Retinal pigment epithelial cell (primary cell): ENCODE results near the gene DENND5A.
"Not testable (repeated sequence)": the region's sequence is repeated elsewhere in the genome, so short reads cannot be mapped to it uniquely, and the experiment has no call there.

ENCODE experiments used
- DNase-seq: peaks from one replicate; pipeline ENCODE4 v3.0.0-alpha.2; 2010; ENCODE audit warnings: low read depth
- H3K4me3 ChIP-seq: 2 replicates; pipeline ENCODE4 v1.5.1; 2011; ENCODE audit warnings: mild to moderate bottlenecking, low read length, control low read depth, moderate library complexity
- TF ChIP-seq, protein P1 (sequence below): conservative IDR thresholded peaks from 2 replicates; pipeline ENCODE4 v1.5.1; 2011; ENCODE audit warnings: low read depth, low read length, control low read depth, inconsistent platforms

DENND5A gene

DNA sequence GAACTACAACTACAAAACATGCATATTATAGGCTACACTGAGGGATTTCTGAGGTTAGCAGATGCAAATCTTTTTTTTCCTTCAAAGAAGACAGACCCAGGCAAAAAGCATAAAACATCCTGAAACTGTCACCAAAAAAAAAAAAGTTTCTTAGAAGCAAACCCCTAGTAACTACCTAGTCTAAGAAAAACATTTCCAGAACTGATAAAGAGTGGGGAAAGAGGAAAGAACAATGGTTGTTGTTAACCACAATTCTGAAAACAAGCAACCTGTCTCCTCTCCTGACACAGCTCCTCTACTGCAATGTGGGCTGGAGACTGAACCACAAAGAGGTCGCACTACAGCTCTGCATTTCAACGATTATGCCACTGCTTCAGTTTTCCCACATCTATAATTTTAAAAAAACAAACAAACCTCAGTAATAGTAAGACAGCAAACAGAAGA lies 15.0 kb downstream of the DENND5A start:
- no peak for DNase-seq
- TF ChIP-seq, protein P1, sequence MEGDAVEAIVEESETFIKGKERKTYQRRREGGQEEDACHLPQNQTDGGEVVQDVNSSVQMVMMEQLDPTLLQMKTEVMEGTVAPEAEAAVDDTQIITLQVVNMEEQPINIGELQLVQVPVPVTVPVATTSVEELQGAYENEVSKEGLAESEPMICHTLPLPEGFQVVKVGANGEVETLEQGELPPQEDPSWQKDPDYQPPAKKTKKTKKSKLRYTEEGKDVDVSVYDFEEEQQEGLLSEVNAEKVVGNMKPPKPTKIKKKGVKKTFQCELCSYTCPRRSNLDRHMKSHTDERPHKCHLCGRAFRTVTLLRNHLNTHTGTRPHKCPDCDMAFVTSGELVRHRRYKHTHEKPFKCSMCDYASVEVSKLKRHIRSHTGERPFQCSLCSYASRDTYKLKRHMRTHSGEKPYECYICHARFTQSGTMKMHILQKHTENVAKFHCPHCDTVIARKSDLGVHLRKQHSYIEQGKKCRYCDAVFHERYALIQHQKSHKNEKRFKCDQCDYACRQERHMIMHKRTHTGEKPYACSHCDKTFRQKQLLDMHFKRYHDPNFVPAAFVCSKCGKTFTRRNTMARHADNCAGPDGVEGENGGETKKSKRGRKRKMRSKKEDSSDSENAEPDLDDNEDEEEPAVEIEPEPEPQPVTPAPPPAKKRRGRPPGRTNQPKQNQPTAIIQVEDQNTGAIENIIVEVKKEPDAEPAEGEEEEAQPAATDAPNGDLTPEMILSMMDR: no peak
- H3K4me3 ChIP-seq: no peak overlapping the region

DNA sequence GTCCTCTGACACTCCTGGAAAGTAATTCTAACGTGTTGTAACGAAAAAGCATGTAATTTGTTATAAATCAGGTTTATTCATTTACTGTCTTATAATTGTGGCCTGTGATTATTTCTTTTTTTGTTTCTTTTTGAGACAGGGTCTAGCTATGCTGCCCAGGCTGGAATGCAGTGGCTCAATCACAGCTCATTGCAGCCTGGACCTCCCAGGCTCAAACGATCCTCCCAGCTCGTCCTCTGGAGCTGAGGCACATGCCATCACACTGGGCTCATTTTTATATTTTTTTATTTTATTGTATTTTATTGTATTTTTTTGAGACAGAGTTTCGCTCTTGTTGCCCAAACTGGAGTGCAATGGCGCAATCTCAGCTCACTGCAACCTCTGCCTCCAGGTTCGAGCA lies 15.9 kb downstream of the DENND5A start:
- no peak for DNase-seq
- no peak overlapping the region for H3K4me3 ChIP-seq
- TF ChIP-seq, protein P1: no peak

DNA sequence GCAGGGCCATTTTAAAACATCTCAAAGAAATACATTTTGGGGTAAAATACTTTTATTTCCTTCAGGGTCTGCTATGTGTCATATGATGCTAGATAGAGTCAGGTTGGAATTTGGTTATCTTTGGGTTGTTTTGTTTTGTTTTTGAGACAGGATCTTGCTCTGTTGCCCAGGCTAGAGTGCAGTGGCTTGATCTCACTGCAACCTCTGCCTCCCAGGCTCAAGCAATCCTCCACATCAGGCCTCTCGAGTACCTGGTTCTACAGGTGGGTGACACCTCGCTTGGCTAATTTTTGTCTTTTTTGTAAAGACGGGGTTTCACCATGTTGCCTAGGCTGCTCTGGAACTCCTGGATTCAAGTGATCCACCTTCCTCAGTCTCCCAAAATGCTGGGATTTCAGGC lies 17.3 kb downstream of the DENND5A start:
- TF ChIP-seq, protein P1: no peak
- no peak for DNase-seq
- no peak overlapping the region for H3K4me3 ChIP-seq

DNA sequence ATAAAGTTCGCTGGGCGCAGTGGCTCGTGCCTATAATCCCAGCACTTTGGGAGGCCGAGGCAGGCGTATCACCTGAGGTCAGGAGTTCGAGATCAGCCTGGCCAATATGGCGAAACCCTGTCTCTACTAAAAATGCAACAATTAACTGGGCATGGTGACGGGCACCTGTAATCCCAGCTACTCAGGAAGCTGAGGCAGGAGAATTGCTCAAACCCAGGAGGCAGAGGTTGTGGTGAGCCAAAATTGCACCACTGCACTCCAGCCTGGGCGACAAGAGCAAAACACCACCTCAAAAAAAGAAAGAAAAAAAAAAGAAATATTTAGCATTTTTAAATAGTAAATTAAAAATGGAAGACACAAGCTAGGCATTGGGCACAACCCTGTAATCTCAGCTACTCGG lies 28.9 kb downstream of the DENND5A start:
- not testable (repeated sequence) for DNase-seq, H3K4me3 ChIP-seq

DNA sequence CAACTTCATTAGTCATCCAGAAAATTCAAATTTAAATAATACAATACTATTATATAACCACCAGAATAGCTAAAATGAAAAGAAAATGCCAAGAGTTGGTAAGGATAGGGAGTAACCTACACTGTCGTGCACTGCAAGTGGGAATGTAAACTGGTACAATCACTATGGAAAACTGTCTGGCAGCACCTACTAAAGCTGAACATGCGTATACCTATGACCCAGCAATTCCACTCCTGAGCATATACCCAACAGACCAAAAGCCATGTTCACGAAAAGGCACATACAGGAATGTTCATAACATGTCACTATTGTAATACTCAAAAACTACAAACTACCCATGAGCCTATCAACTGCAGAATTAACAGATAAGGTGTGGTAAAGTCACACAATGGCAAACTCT lies 32.7 kb downstream of the DENND5A start:
- TF ChIP-seq, protein P1: no peak
- H3K4me3 ChIP-seq: no peak overlapping the region
- DNase-seq: no peak

DNA sequence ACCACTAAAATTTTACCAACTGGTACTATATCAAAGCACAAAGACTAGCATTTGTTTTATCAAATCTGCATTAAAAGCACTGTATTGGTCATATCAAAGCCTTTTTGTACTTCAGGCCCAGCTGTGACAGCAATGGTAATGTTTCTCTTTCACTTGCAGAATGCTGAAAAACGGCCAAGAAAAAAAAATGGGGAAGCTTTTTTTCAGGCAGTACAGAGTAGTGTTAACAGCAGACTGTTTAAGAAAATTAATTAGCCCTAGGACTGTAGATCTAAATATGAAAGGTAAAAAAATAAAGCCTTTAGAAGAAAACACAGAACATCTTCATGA lies 33.3 kb downstream of the DENND5A start:
- DNase-seq: no peak
- TF ChIP-seq, protein P1: no peak
- no peak overlapping the region for H3K4me3 ChIP-seq

DNA sequence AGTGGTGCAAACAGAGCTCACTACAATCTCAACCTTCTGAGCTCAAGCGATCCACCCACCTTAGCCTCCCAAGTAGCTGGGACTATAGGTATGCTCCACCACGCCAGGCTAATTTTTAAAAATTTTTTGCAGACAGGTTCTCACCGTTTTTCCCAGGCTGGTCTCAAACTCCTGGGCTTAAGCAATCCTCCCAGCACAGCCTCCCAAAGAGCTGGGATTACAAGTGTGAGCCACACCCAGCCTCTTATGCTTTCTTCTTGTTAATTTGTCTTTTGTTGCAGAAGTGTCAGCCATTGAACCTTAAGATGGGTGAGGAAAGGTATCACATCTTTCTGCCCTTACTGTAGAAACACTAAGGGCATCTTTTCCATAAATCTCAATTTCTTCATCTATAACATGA lies 34.9 kb downstream of the DENND5A start:
- H3K4me3 ChIP-seq: no peak overlapping the region
- TF ChIP-seq, protein P1: no peak
- DNase-seq: no peak

DNA sequence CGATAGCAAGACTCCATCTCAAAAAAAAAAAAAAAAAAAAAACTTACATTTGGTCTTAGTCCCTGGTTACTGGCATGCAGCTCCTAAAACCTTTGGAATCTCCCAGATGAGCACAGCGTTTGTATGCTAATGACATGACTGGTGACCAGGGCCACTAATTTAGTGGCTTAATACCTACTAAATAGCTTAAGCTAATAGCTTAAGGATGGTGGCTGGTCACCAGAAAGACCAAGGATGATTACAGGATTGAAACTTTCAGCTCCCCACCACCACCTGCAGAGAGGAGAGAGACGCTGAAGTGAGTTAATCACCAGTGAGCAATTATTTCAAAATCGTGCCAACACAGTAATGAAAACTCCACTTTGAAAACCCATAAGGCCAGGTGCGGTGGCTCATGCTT lies 37.1 kb downstream of the DENND5A start:
- TF ChIP-seq, protein P1: no peak
- no peak for DNase-seq
- no peak overlapping the region for H3K4me3 ChIP-seq
